HepG2 (cell line): ENCODE results near the gene RABGAP1. TPM values are rescaled to one million over a fixed set of nuclear protein-coding genes. Genes with fewer than 3 reads are reported as not detected.

Experiments used
- ATAC-seq: fragments of 200-7000 bp; cut with Tn5 transposase; 3 replicates; pipeline ENCODE4 v1.9.1; 2020; ENCODE audit warnings: mild to moderate bottlenecking, moderate library complexity
- BruUV-seq: library from RNA; stranded (reverse); fragments of 400-500 nt; replicated peaks from 2 replicates; lab custom pipeline; 2021; lab: Mats Ljungman, UMichigan
- CTCF ChIA-PET: fragments of 300-600 bp; formaldehyde crosslinking; extraction: SDS; loops from one replicate; lab custom pipeline; 2021; ENCODE audit warnings: low total read pairs, inconsistent platforms, low intra/inter-chr PET ratio; lab: Yijun Ruan, JAX
- POLR2A ChIA-PET: fragments of 350-600 bp; sonication (Branson Sonifier 250); formaldehyde crosslinking; loops from one replicate; lab custom pipeline; 2020; ENCODE audit warnings: antibody characterized with exemption, inconsistent platforms; lab: Yijun Ruan, JAX
- DNase-seq: peaks from one replicate; pipeline ENCODE4 v3.0.0-alpha.2; 2015; ENCODE audit warnings: low spot score
- FAIRE-seq: peaks from 3 replicates; lab custom pipeline; 2011; peaks lifted over from hg19 to GRCh38; lab: Jason Lieb, UNC
- H2AFZ ChIP-seq: one replicate; pipeline ENCODE4 v1.6.1; 2011; ENCODE audit warnings: low read length, inconsistent platforms
- H3K27ac ChIP-seq: fragments of 300-600 bp; 3 replicates; pipeline ENCODE4 v1.8.0; 2011; ENCODE audit warnings: mixed run types, mild to moderate bottlenecking, mixed read lengths, low read length, inconsistent platforms; ENCODE audit not compliant: insufficient read depth; ENCODE audit errors: extremely low read length
- H3K27me3 ChIP-seq, 2 experiments: fragments of 200-600 bp in 1 of 2; 2 replicates in 1 of 2; 3 replicates in 1 of 2; pipeline versions ENCODE4 v1.6.0 to v1.8.0; 2011; ENCODE audit warnings: low read length in 2 of 2, mild to moderate bottlenecking in 2 of 2, moderate library complexity in 2 of 2, inconsistent platforms in 1 of 2; ENCODE audit not compliant: insufficient read depth in 2 of 2, control insufficient read depth in 1 of 2
- H3K36me3 ChIP-seq, 2 experiments: fragments of 200-600 bp in 1 of 2; replicated peaks in 1 of 2; 2 replicates in 1 of 2; 3 replicates in 1 of 2; pipeline versions ENCODE4 v1.5.1 to v1.8.0; 2011; ENCODE audit warnings: low read length in 2 of 2, inconsistent platforms in 1 of 2; ENCODE audit not compliant: insufficient read depth in 2 of 2, control insufficient read depth in 1 of 2
- H3K4me1 ChIP-seq: 2 replicates; pipeline ENCODE4 v1.5.1; 2012; ENCODE audit warnings: low read length, inconsistent platforms; ENCODE audit not compliant: insufficient read depth
- H3K4me2 ChIP-seq: 2 replicates; pipeline ENCODE4 v1.6.0; 2011; ENCODE audit warnings: low read depth, low read length, inconsistent platforms
- H3K4me3 ChIP-seq, 3 experiments: fragments of 200-600 bp in 1 of 3; sonication (generic), shearing (Covaris generic) in 1 of 3; replicated peaks in 1 of 3; 2 replicates each; pipeline ENCODE4 v1.5.1; 2011 to 2016; ENCODE audit warnings: low read length in 3 of 3, inconsistent platforms in 2 of 3, low read depth in 2 of 3, mild to moderate bottlenecking in 2 of 3, control low read depth in 1 of 3, mixed read lengths in 1 of 3; ENCODE audit not compliant: insufficient read depth in 1 of 3
- H3K79me2 ChIP-seq: one replicate; pipeline ENCODE4 v1.6.1; 2011; ENCODE audit warnings: low read length, inconsistent platforms; ENCODE audit not compliant: insufficient read depth
- H3K9ac ChIP-seq: 2 replicates; pipeline ENCODE4 v1.6.0; 2011; ENCODE audit warnings: mild to moderate bottlenecking, low read depth, low read length, inconsistent platforms; ENCODE audit not compliant: insufficient read depth
- H3K9me3 ChIP-seq: 2 replicates; pipeline ENCODE4 v1.5.1; 2012; ENCODE audit warnings: mild to moderate bottlenecking, low read length
- H4K20me1 ChIP-seq: 2 replicates; pipeline ENCODE4 v1.6.0; 2011; ENCODE audit warnings: inconsistent platforms, mild to moderate bottlenecking, low read length, moderate library complexity; ENCODE audit not compliant: insufficient read depth
- CCDC6 ChIP-seq: sonication (generic); formaldehyde crosslinking; IDR thresholded peaks from 2 replicates; pipeline ENCODE4 v1.8.1; 2022; ENCODE audit warnings: mild to moderate bottlenecking, missing genetic modification reagents, moderate library complexity
- NFE2L1 ChIP-seq: sonication (generic); formaldehyde crosslinking; IDR thresholded peaks from 2 replicates; pipeline ENCODE4 v1.4.0; 2020; ENCODE audit warnings: missing genetic modification reagents, mild to moderate bottlenecking, borderline replicate concordance
- NONO ChIP-seq, 2 experiments: fragments of 450-650 bp in 1 of 2; sonication (generic) in 1 of 2; formaldehyde crosslinking in 1 of 2; IDR thresholded peaks in 1 of 2; conservative IDR thresholded peaks in 1 of 2; 2 replicates each; pipeline versions ENCODE4 v1.6.1 to v1.8.0; 2017 to 2022; ENCODE audit warnings: mild to moderate bottlenecking in 1 of 2, missing genetic modification reagents in 1 of 2, moderate library complexity in 1 of 2
- PHB2 ChIP-seq: fragments of 450-650 bp; IDR thresholded peaks from 2 replicates; pipeline ENCODE4 v1.6.1; 2018; ENCODE audit not compliant: partially characterized antibody
- POGZ ChIP-seq: sonication (generic); formaldehyde crosslinking; IDR thresholded peaks from 2 replicates; pipeline ENCODE4 v1.4.0; 2020; ENCODE audit warnings: mild to moderate bottlenecking, missing genetic modification reagents
- RCOR2 ChIP-seq: IDR thresholded peaks from 2 replicates; pipeline ENCODE4 v1.6.1; 2016; ENCODE audit warnings: missing biosample characterization, missing genetic modification reagents
- TBP ChIP-seq: sonication (generic); formaldehyde crosslinking; IDR thresholded peaks from 2 replicates; pipeline ENCODE4 v1.5.0; 2020; ENCODE audit warnings: missing genetic modification reagents
- TCF7L2 ChIP-seq: IDR thresholded peaks from 2 replicates; pipeline ENCODE4 v1.6.1; 2011; ENCODE audit warnings: mild to moderate bottlenecking, low read depth, low read length, moderate library complexity
- ZNF446 ChIP-seq: sonication (generic); formaldehyde crosslinking; IDR thresholded peaks from 2 replicates; pipeline ENCODE4 v1.5.0; 2020; ENCODE audit warnings: mild to moderate bottlenecking, missing genetic modification reagents
- ZNF546 ChIP-seq: sonication (generic); formaldehyde crosslinking; conservative IDR thresholded peaks from 2 replicates; pipeline ENCODE4 v1.8.1; 2023; ENCODE audit warnings: mild to moderate bottlenecking, missing genetic modification reagents
- ZNF589 ChIP-seq: sonication (generic); formaldehyde crosslinking; conservative IDR thresholded peaks from 2 replicates; pipeline ENCODE4 v1.8.0; 2022; ENCODE audit warnings: mild to moderate bottlenecking, moderate library complexity, missing genetic modification reagents
- ZNF670 ChIP-seq: sonication (generic); formaldehyde crosslinking; IDR thresholded peaks from 2 replicates; pipeline ENCODE4 v1.8.0; 2022; ENCODE audit warnings: mild to moderate bottlenecking, missing genetic modification reagents, borderline replicate concordance
- ZNF781 ChIP-seq: sonication (generic); formaldehyde crosslinking; IDR thresholded peaks from 2 replicates; pipeline ENCODE4 v1.5.1; 2020; ENCODE audit warnings: borderline replicate concordance, mild to moderate bottlenecking, missing genetic modification reagents; ENCODE audit errors: not compliant biosample characterization
- ZNF891 ChIP-seq: sonication (generic); formaldehyde crosslinking; IDR thresholded peaks from 2 replicates; pipeline ENCODE4 v1.5.0; 2020; ENCODE audit warnings: mild to moderate bottlenecking, missing genetic modification reagents
- WGBS: methylation state at CpG from one replicate; pipeline ENCODE4 v1.1.6; 2017; ENCODE audit warnings: low lambda C conversion rate; 5-methylcytosine and 5-hydroxymethylcytosine counted together
- in situ Hi-C: cut with HindIII; loops from 2 replicates; pipeline ENCODE4 v1.10.0; 2017; ENCODE audit warnings: low pct_unique_long_range_greater_than_20kb; ENCODE audit not compliant: extremely low pct_ligation_motif_present
- intact Hi-C: fragments of 100-400 bp; cut with micrococcal nuclease; formaldehyde crosslinking; loops from one replicate; pipeline ENCODE4 v1.10.0; 2022; ENCODE audit not compliant: unreplicated experiment
- polyA plus RNA-seq, 8 experiments: library from polyadenylated mRNA; depleted of rRNA in 3 of 8; stranded (reverse) in 7 of 8; unstranded in 1 of 8; fragments of >200 nt; fragmentation: Illumina TruSeq in 4 of 8; extraction: Trizol in 4 of 8; gene quantifications; 2 replicates each; pipeline versions ENCODE4 v1.2.1 to v1.2.3, GENCODE V29; 2011 to 2016; ENCODE audit warnings: low read depth in 4 of 8, missing spikeins in 1 of 8, mixed read lengths in 1 of 8; ENCODE audit not compliant: insufficient read depth in 1 of 8
- total RNA-seq, 5 experiments: library from RNA; depleted of rRNA; stranded (reverse); fragments of >200 nt; fragmentation: Illumina TruSeq; extraction: Trizol; gene quantifications; 2 replicates each; pipeline ENCODE4 v1.2.3, GENCODE V29; 2016; ENCODE audit warnings: low read depth in 1 of 5
- TF ChIP-seq, protein P1 (sequence below): sonication (generic); formaldehyde crosslinking; IDR thresholded peaks from 2 replicates; pipeline ENCODE4 v1.5.0; 2020; ENCODE audit warnings: mild to moderate bottlenecking, missing genetic modification reagents
- TF ChIP-seq, protein P2 (sequence below): IDR thresholded peaks from 2 replicates; pipeline ENCODE4 v1.6.1; 2016; ENCODE audit warnings: missing genetic modification reagents, missing compliant biosample characterization
- TF ChIP-seq, protein P3 (sequence below): sonication (generic); formaldehyde crosslinking; IDR thresholded peaks from 2 replicates; pipeline ENCODE4 v1.4.0; 2020; ENCODE audit warnings: missing genetic modification reagents; ENCODE audit errors: not compliant biosample characterization

RABGAP1 gene
- total and polyA plus RNA-seq, 2 of the 13 experiments (the other 11 are each of a cell fraction or from before 2014, with no cell fraction given): 19.1 to 19.3 TPM

DNA sequence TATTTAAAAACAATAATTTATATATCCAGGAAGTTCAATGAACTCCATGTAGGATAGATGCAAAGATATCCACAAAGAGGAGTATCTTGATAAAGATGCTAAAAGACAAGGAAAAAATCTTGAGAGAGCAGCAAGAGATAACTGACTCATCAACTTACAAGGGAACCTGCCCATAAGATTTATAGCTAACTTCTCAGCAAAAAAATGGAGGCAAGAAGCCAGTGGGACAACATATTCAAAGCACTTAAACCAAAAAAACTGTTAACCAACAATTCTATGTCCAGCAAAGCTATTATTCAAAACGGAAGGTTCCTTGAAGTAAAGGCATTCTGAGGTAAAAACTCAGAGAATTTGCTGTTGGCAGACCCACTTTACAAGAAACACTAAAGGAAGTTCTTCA lies 20.3 kb downstream of the RABGAP1 start:
- DNase-seq: no peak
- TF ChIP-seq, protein P1, sequence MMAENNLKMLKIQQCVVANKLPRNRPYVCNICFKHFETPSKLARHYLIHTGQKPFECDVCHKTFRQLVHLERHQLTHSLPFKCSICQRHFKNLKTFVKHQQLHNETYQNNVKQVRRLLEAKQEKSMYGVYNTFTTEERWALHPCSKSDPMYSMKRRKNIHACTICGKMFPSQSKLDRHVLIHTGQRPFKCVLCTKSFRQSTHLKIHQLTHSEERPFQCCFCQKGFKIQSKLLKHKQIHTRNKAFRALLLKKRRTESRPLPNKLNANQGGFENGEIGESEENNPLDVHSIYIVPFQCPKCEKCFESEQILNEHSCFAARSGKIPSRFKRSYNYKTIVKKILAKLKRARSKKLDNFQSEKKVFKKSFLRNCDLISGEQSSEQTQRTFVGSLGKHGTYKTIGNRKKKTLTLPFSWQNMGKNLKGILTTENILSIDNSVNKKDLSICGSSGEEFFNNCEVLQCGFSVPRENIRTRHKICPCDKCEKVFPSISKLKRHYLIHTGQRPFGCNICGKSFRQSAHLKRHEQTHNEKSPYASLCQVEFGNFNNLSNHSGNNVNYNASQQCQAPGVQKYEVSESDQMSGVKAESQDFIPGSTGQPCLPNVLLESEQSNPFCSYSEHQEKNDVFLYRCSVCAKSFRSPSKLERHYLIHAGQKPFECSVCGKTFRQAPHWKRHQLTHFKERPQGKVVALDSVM: no peak
- no peak for TF ChIP-seq TBP (CRISPR knock-in tag)
- no peak for TF ChIP-seq ZNF446 (CRISPR knock-in tag)
- no peak for TF ChIP-seq ZNF546 (CRISPR knock-in tag)
- TF ChIP-seq, protein P2, sequence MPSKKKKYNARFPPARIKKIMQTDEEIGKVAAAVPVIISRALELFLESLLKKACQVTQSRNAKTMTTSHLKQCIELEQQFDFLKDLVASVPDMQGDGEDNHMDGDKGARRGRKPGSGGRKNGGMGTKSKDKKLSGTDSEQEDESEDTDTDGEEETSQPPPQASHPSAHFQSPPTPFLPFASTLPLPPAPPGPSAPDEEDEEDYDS: no peak
- TF ChIP-seq ZNF781 (CRISPR knock-in tag): no peak
- no peak for TF ChIP-seq PHB2
- no peak for TF ChIP-seq TCF7L2
- no peak for TF ChIP-seq ZNF891 (CRISPR knock-in tag)
- TF ChIP-seq POGZ (CRISPR knock-in tag): no peak
- no peak for TF ChIP-seq ZNF670 (CRISPR knock-in tag)
- no peak for TF ChIP-seq NONO (IDR thresholded peaks at IDR 0.05)
- TF ChIP-seq NONO (CRISPR knock-in tag; conservative IDR thresholded peaks at IDR 0.05): no peak
- TF ChIP-seq RCOR2 (CRISPR knock-in tag): no peak
- TF ChIP-seq, protein P3, sequence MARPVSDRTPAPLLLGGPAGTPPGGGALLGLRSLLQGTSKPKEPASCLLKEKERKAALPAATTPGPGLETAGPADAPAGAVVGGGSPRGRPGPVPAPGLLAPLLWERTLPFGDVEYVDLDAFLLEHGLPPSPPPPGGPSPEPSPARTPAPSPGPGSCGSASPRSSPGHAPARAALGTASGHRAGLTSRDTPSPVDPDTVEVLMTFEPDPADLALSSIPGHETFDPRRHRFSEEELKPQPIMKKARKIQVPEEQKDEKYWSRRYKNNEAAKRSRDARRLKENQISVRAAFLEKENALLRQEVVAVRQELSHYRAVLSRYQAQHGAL (CRISPR knock-in tag): no peak
- TF ChIP-seq NFE2L1: no peak
- TF ChIP-seq CCDC6 (CRISPR knock-in tag): no peak
- no peak for TF ChIP-seq ZNF589 (CRISPR knock-in tag)
- Histone ChIP-seq H3K27me3 (no peaks in the 10 kb centered on the region), H2AFZ (no peak overlapping the region), H3K9ac (no peak overlapping the region), H3K27ac (no peak overlapping the region), H3K79me2 (peaks cover 10% of the 10 kb centered on the region), H3K4me1 (no peaks in the 10 kb centered on the region), H3K4me2 (no peak overlapping the region), H3K9me3 (no peaks in the 10 kb centered on the region), H4K20me1 (no peaks in the 10 kb centered on the region), H3K36me3 (peaks cover 3 to 16% of the 10 kb centered on the region in 2 experiments; a peak in 2 of 5 replicates), H3K4me3 (no peak overlapping the region)
- FAIRE-seq: no peak
- intact Hi-C loops: no loop called here
- no peak for ATAC-seq
- in situ Hi-C loops: no loop called here
- CTCF ChIA-PET: no interaction called here
- BruUV-seq: no TSS peak
- WGBS: 90% methylated on average over 1 of the region's 1 CpG
- POLR2A ChIA-PET: interaction anchor here (1.2 kb wide), 1 partner anchor 48 kb away, joined by 4 read pairs; the partner anchor contains the start of gene ZBTB6
